CD4-positive, alpha-beta T cell (primary cell): ENCODE results near the gene ZBTB20. TPM values are rescaled to one million over a fixed set of nuclear protein-coding genes. Genes with fewer than 3 reads are reported as not detected.

Experiments
- ATAC-seq: fragments of 200-7000 bp; cut with Tn5 transposase; one replicate; pipeline ENCODE4 v1.10.0; 2022; ENCODE audit warnings: mild to moderate bottlenecking; ENCODE audit not compliant: poor library complexity
- CTCF ChIA-PET: fragments of 350-600 bp; sonication (Branson Sonifier 250); formaldehyde crosslinking; loops from one replicate; lab custom pipeline; 2021; ENCODE audit warnings: antibody characterized with exemption, inconsistent platforms; lab: Charles Lee
- POLR2A ChIA-PET: fragments of 350-600 bp; sonication (Branson Sonifier 250); formaldehyde crosslinking; loops from one replicate; lab custom pipeline; 2021; ENCODE audit warnings: antibody characterized with exemption, inconsistent platforms; lab: Charles Lee
- DNase-seq, 14 experiments: peaks; one replicate each; pipeline ENCODE4 v3.0.0-alpha.2; 2013 to 2020; ENCODE audit warnings: mixed read lengths in 2 of 14
- H3K27ac ChIP-seq, 2 donors: one replicate each; pipeline versions ENCODE4 v1.5.1 to v1.7.0; 2013; ENCODE audit warnings: low read length in 2 of 2, low read depth in 1 of 2, mild to moderate bottlenecking in 1 of 2
- H3K27me3 ChIP-seq, 2 experiments: 1 replicate in 1 of 2; 2 replicates in 1 of 2; pipeline versions ENCODE4 v1.6.1 to v1.7.0; 2013; ENCODE audit warnings: low read length in 2 of 2, control low read depth in 1 of 2, mild to moderate bottlenecking in 1 of 2, moderate library complexity in 1 of 2; ENCODE audit not compliant: insufficient read depth in 2 of 2, control insufficient read depth in 1 of 2
- H3K36me3 ChIP-seq: one replicate; pipeline ENCODE4 v1.6.1; 2013; ENCODE audit warnings: low read length, control low read depth; ENCODE audit not compliant: insufficient read depth
- H3K4me1 ChIP-seq: one replicate; pipeline ENCODE4 v1.6.1; 2013; ENCODE audit warnings: low read length, control low read depth; ENCODE audit not compliant: insufficient read depth
- H3K4me3 ChIP-seq: one replicate; pipeline ENCODE4 v1.5.1; 2013; ENCODE audit warnings: mild to moderate bottlenecking, low read length, moderate library complexity
- H3K9me3 ChIP-seq, 2 experiments: 1 replicate in 1 of 2; 2 replicates in 1 of 2; pipeline versions ENCODE4 v1.6.1 to v1.7.0; 2013; ENCODE audit warnings: low read length in 2 of 2, mild to moderate bottlenecking in 2 of 2, control low read depth in 1 of 2, moderate library complexity in 1 of 2; ENCODE audit not compliant: control insufficient read depth in 1 of 2, insufficient read depth in 1 of 2
- H3K27ac Mint-ChIP-seq: one replicate; pipeline ENCODE4 v1.8.0; 2020; ENCODE audit warnings: mixed read lengths
- H3K27me3 Mint-ChIP-seq: one replicate; pipeline ENCODE4 v1.8.0; 2021; ENCODE audit warnings: mixed read lengths
- H3K36me3 Mint-ChIP-seq: one replicate; pipeline ENCODE4 v1.8.0; 2021; ENCODE audit warnings: low read depth, mixed read lengths
- H3K4me1 Mint-ChIP-seq: one replicate; pipeline ENCODE4 v1.8.0; 2021; ENCODE audit warnings: low read depth, mixed read lengths
- H3K4me3 Mint-ChIP-seq: one replicate; pipeline ENCODE4 v1.8.0; 2020; ENCODE audit warnings: mild to moderate bottlenecking, mixed read lengths
- H3K9me3 Mint-ChIP-seq: one replicate; pipeline ENCODE4 v1.8.0; 2020; ENCODE audit warnings: mixed read lengths
- CTCF ChIP-seq: fragments of 200-600 bp; IDR thresholded peaks from one replicate; pipeline ENCODE4 v1.8.0; 2022; ENCODE audit warnings: antibody characterized with exemption, mild to moderate bottlenecking
- intact Hi-C, 2 experiments: fragments of 100-400 bp; cut with DNase I in 1 of 2; cut with micrococcal nuclease in 1 of 2; formaldehyde crosslinking; loops; one replicate each; pipeline versions ENCODE4 v1.15.1 to v1.9.0; 2023 to 2025; cut with DNase I, micrococcal nuclease
- total RNA-seq, 174 experiments: library from RNA in 2 of 174; stranded (reverse) in 2 of 174; gene quantifications; one replicate each; pipeline ENCODE4 v1.2.3 and lab custom pipeline; 2021 to 2026

ZBTB20 gene
- total RNA-seq, 2 experiments from 2014 or later: 41.6 to 47.4 TPM

GRCh38 chr3:114904633-114905032, 242.5 kb downstream of the ZBTB20 start:
- peaks cover 30% of the 10 kb centered on the region for H3K36me3 Mint-ChIP-seq
- H3K9me3 Mint-ChIP-seq: no peaks in the 10 kb centered on the region
- TF ChIP-seq CTCF: no peak
- Histone ChIP-seq H3K9me3 (no peaks in the 10 kb centered on the region), H3K4me1 (no peaks in the 10 kb centered on the region), H3K4me3 (no peak overlapping the region), H3K36me3 (no peaks in the 10 kb centered on the region), H3K27me3 (no peaks in the 10 kb centered on the region), H3K27ac (no peak overlapping the region)
- no peak overlapping the region for H3K27ac Mint-ChIP-seq
- no peaks in the 10 kb centered on the region for H3K27me3 Mint-ChIP-seq
- H3K4me3 Mint-ChIP-seq: no peak overlapping the region
- H3K4me1 Mint-ChIP-seq: peaks cover 16% of the 10 kb centered on the region
- ATAC-seq (no peak), DNase-seq (no peak)
- ChIA-PET POLR2A (no interaction called here), CTCF (no interaction called here)
- intact Hi-C loops: no loop called here

- ATAC-seq (no peak), DNase-seq (no peak)
- no peak overlapping the region for H3K27ac ChIP-seq
- no peaks in the 10 kb centered on the region for H3K27me3 ChIP-seq
- no peaks in the 10 kb centered on the region for H3K36me3 ChIP-seq
- no peaks in the 10 kb centered on the region for H3K9me3 ChIP-seq
- H3K4me3 ChIP-seq: no peak overlapping the region
- TF ChIP-seq CTCF: no peak
- Mint-ChIP-seq H3K4me3 (no peak overlapping the region), H3K4me1 (peaks cover 16% of the 10 kb centered on the region), H3K36me3 (peaks cover 23% of the 10 kb centered on the region), H3K9me3 (no peaks in the 10 kb centered on the region), H3K27ac (no peak overlapping the region), H3K27me3 (no peaks in the 10 kb centered on the region)
- POLR2A ChIA-PET: interaction anchor here (0.6 kb wide), 1 partner anchor 1224 kb away, joined by 5 read pairs; no protein-coding TSS in a partner anchor
- CTCF ChIA-PET: no interaction called here
- H3K4me1 ChIP-seq: no peaks in the 10 kb centered on the region
- intact Hi-C loops: no loop called here
Observed at GRCh38 chr3:114903213-114903612, 243.9 kb downstream of the ZBTB20 start.

- POLR2A ChIA-PET: interaction anchor here (0.6 kb wide), 1 partner anchor 1223 kb away, joined by 5 read pairs; no protein-coding TSS in a partner anchor
Observed at GRCh38 chr3:114902691-114903101, 244.4 kb downstream of the ZBTB20 start.

More at GRCh38 chr3:114902691-114903101, 244.4 kb downstream of the ZBTB20 start:
- Histone ChIP-seq H3K27ac (no peak overlapping the region), H3K9me3 (no peaks in the 10 kb centered on the region), H3K4me1 (no peaks in the 10 kb centered on the region), H3K4me3 (no peak overlapping the region), H3K36me3 (no peaks in the 10 kb centered on the region), H3K27me3 (no peaks in the 10 kb centered on the region)
- no peak for TF ChIP-seq CTCF
- H3K27ac Mint-ChIP-seq: no peak overlapping the region
- CTCF ChIA-PET: no interaction called here
- peaks cover 16% of the 10 kb centered on the region for H3K4me1 Mint-ChIP-seq
- no peaks in the 10 kb centered on the region for H3K27me3 Mint-ChIP-seq
- H3K36me3 Mint-ChIP-seq: peaks cover 19% of the 10 kb centered on the region
- intact Hi-C loops: no loop called here
- H3K4me3 Mint-ChIP-seq: no peak overlapping the region
- H3K9me3 Mint-ChIP-seq: no peaks in the 10 kb centered on the region
- DNase-seq (no peak), ATAC-seq (no peak)
